ENCODE results near the gene FRS3.
"Not testable (repeated sequence)": the region's sequence is repeated elsewhere in the genome, so short reads cannot be mapped to it uniquely, and the experiment has no call there.

FRS3 gene

GRCh38 chr6:41779788-41780550 is at the start of gene FRS3:
FRS3 (minus strand) TSS chr6:41779900; CDS start chr6:41776987, 2,913 bp downstream.
- DNase-seq (ENCODE audit: low read depth), result peak; percentile 83

GRCh38 chr6:41826343-41827022 is 46.8 kb upstream of the FRS3 start:
- DNase-seq (ENCODE audit: low read depth), result no peak

- DNase-seq (ENCODE audit: low read depth), result no peak
Observed at GRCh38 chr6:41824571-41825569, 45.2 kb upstream of the FRS3 start.

- no peak for DNase-seq (ENCODE audit: low read depth)
Observed at GRCh38 chr6:41823178-41823577, 43.5 kb upstream of the FRS3 start.

GRCh38 chr6:41822021-41822420 is 42.3 kb upstream of the FRS3 start:
- DNase-seq (ENCODE audit: low read depth), result no peak

GRCh38 chr6:41821266-41821665 is 41.6 kb upstream of the FRS3 start:
- DNase-seq (ENCODE audit: low read depth), result no peak

GRCh38 chr6:41818271-41819054 is 38.8 kb upstream of the FRS3 start:
- no peak for DNase-seq (ENCODE audit: low read depth)

- DNase-seq (ENCODE audit: low read depth), result no peak
Observed at GRCh38 chr6:41815587-41815986, 35.9 kb upstream of the FRS3 start.

GRCh38 chr6:41814629-41815028 is 34.9 kb upstream of the FRS3 start:
- no peak for DNase-seq (ENCODE audit: low read depth)

- DNase-seq (ENCODE audit: low read depth), result no peak
Observed at GRCh38 chr6:41813956-41814355, 34.3 kb upstream of the FRS3 start.

GRCh38 chr6:41813469-41813868 is 33.8 kb upstream of the FRS3 start:
- no peak for DNase-seq (ENCODE audit: low read depth)

GRCh38 chr6:41811946-41812345 is 32.2 kb upstream of the FRS3 start:
- not testable (repeated sequence) for DNase-seq (ENCODE audit: low read depth)

- no peak for DNase-seq (ENCODE audit: low read depth)
Observed at GRCh38 chr6:41811095-41811494, 31.4 kb upstream of the FRS3 start.

GRCh38 chr6:41805830-41806774 is 26.4 kb upstream of the FRS3 start:
- DNase-seq (ENCODE audit: low read depth), result no peak

GRCh38 chr6:41801380-41801779 is 21.7 kb upstream of the FRS3 start:
- no peak for DNase-seq (ENCODE audit: low read depth)

GRCh38 chr6:41799559-41799911 is 19.8 kb upstream of the FRS3 start:
- DNase-seq (ENCODE audit: low read depth), result no peak

GRCh38 chr6:41798901-41799558 is 19.3 kb upstream of the FRS3 start:
- DNase-seq (ENCODE audit: low read depth), result no peak

GRCh38 chr6:41796474-41796873 is 16.8 kb upstream of the FRS3 start:
- DNase-seq (ENCODE audit: low read depth), result no peak

GRCh38 chr6:41791984-41792383 is 12.3 kb upstream of the FRS3 start:
- no peak for DNase-seq (ENCODE audit: low read depth)

- no peak for DNase-seq (ENCODE audit: low read depth)
Observed at GRCh38 chr6:41791305-41791704, 11.6 kb upstream of the FRS3 start.

Measured in GM04504 (cell line).